ENCODE data around the gene NETO2.

NETO2 gene

GRCh38 chr16:47052666-47053640 is 90.8 kb downstream of the NETO2 start:
- Histone ChIP-seq H3K27ac (ENCODE audit: extremely low read depth, low read depth, low read length) (no peak overlapping the region), H3K36me3 (ENCODE audit: control insufficient read depth in 2 of 2, insufficient read depth in 1 of 2, low read length in 2 of 2) (no peaks in the 10 kb centered on the region), H3K4me1 (ENCODE audit: control insufficient read depth, insufficient read depth, low read length) (no peaks in the 10 kb centered on the region), H3K9me3 (ENCODE audit: control insufficient read depth, insufficient read depth, low read depth, low read length) (no peaks in the 10 kb centered on the region), H3K4me3 (ENCODE audit: low read depth, low read length) (no peak overlapping the region)
- CTCF ChIA-PET: no interaction called here
- POLR2A ChIA-PET: no interaction called here
- no peak for TF ChIP-seq ZSCAN4 (tag by site-specific recombination; IDR thresholded peaks at IDR 0.05)
- TF ChIP-seq KLF7 (tag by site-specific recombination; IDR thresholded peaks at IDR 0.05; ENCODE audit: borderline replicate concordance): no peak
- no peak for TF ChIP-seq ZNF626 (tag by site-specific recombination; IDR thresholded peaks at IDR 0.05)
- no peak for TF ChIP-seq MEIS1 (CRISPR knock-in tag; IDR thresholded peaks at IDR 0.05; ENCODE audit: borderline replicate concordance)
- no peak for TF ChIP-seq ZNF274 (IDR thresholded peaks at IDR 0.05; ENCODE audit: low read length)
- TF ChIP-seq ZNF274 (tag by site-specific recombination; IDR thresholded peaks at IDR 0.05; ENCODE audit: borderline replicate concordance): no peak
- TF ChIP-seq MZF1 (tag by site-specific recombination; IDR thresholded peaks at IDR 0.05; ENCODE audit: borderline replicate concordance): no peak
- TF ChIP-seq ZNF174 (tag by site-specific recombination; IDR thresholded peaks at IDR 0.05): no peak
- no peak for TF ChIP-seq ZNF280C (tag by site-specific recombination; IDR thresholded peaks at IDR 0.05)
- TF ChIP-seq ZNF157 (tag by site-specific recombination; IDR thresholded peaks at IDR 0.05): no peak
- TF ChIP-seq GFI1B (tag by site-specific recombination; IDR thresholded peaks at IDR 0.05): no peak
- TF ChIP-seq ZNF19 (tag by site-specific recombination; IDR thresholded peaks at IDR 0.05; ENCODE audit: low read depth): no peak
- no peak for TF ChIP-seq YY1 (tag by site-specific recombination; IDR thresholded peaks at IDR 0.05)
- TF ChIP-seq, protein P1, sequence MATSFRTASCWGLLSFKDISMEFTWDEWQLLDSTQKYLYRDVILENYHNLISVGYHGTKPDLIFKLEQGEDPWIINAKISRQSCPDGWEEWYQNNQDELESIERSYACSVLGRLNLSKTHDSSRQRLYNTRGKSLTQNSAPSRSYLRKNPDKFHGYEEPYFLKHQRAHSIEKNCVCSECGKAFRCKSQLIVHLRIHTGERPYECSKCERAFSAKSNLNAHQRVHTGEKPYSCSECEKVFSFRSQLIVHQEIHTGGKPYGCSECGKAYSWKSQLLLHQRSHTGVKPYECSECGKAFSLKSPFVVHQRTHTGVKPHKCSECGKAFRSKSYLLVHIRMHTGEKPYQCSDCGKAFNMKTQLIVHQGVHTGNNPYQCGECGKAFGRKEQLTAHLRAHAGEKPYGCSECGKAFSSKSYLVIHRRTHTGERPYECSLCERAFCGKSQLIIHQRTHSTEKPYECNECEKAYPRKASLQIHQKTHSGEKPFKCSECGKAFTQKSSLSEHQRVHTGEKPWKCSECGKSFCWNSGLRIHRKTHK (tag by site-specific recombination; IDR thresholded peaks at IDR 0.05): no peak
- no peak for TF ChIP-seq PRDM2 (tag by site-specific recombination; IDR thresholded peaks at IDR 0.05; ENCODE audit: borderline replicate concordance)
